Right lobe of liver (tissue), 6 donors: ENCODE results near the gene CTPS1. TPM values are rescaled to one million over a fixed set of nuclear protein-coding genes. Genes with fewer than 3 reads are reported as not detected.

Source experiments
- ATAC-seq, 4 donors: fragments of 200-7000 bp; cut with Tn5 transposase; one replicate each; pipeline ENCODE4 v1.9.1; 2020; ENCODE audit warnings: mild to moderate bottlenecking in 4 of 4, moderate library complexity in 4 of 4
- DNase-seq, 3 donors: peaks; one replicate each; pipeline ENCODE4 v3.0.0-alpha.2; 2020
- H3K27ac ChIP-seq, 3 donors: fragments of 200-600 bp; one replicate each; pipeline ENCODE4 v1.8.0; 2022
- H3K27me3 ChIP-seq, 2 donors: fragments of 200-600 bp; one replicate each; pipeline ENCODE4 v1.8.0; 2022
- H3K36me3 ChIP-seq, 4 donors: fragments of 200-600 bp; sonication (generic) in 1 of 4; one replicate each; pipeline versions ENCODE4 v1.5.1 to v1.8.0; 2017 to 2022; ENCODE audit warnings: control low read depth in 1 of 4
- H3K4me1 ChIP-seq, 4 donors: fragments of 200-600 bp; sonication (generic) in 1 of 4; one replicate each; pipeline versions ENCODE4 v1.5.1 to v1.8.0; 2017 to 2022; ENCODE audit warnings: control low read depth in 1 of 4
- H3K4me3 ChIP-seq, 3 donors: fragments of 200-600 bp; one replicate each; pipeline ENCODE4 v1.8.0; 2022
- H3K9me3 ChIP-seq, 4 donors: fragments of 200-600 bp; sonication (generic) in 1 of 4; one replicate each; pipeline versions ENCODE4 v1.5.1 to v1.8.0; 2017 to 2022; ENCODE audit warnings: control low read depth in 1 of 4
- CTCF ChIP-seq, 4 donors: fragments of 200-600 bp in 3 of 4; fragments of 450-650 bp in 1 of 4; IDR thresholded peaks; one replicate each; pipeline versions ENCODE4 v1.5.1 to v1.8.0; 2016 to 2022; ENCODE audit warnings: antibody characterized with exemption in 4 of 4, mild to moderate bottlenecking in 2 of 4
- POLR2A ChIP-seq: fragments of 450-650 bp; IDR thresholded peaks from one replicate; pipeline ENCODE4 v1.6.1; 2017; ENCODE audit warnings: antibody characterized with exemption, mild to moderate bottlenecking
- WGBS: methylation state at CpG from one replicate; pipeline ENCODE4 v1.1.6; 2018; ENCODE audit warnings: low coverage, low lambda C conversion rate; ENCODE audit not compliant: insufficient coverage; ENCODE audit errors: missing lambda C conversion rate; 5-methylcytosine and 5-hydroxymethylcytosine counted together
- intact Hi-C, 2 donors: fragments of 100-400 bp; cut with DNase I; formaldehyde crosslinking; loops; one replicate each; pipeline versions ENCODE4 v1.11.2 to v1.14.1; 2022
- total RNA-seq, 6 experiments: library from RNA; depleted of rRNA in 2 of 6; stranded (reverse); fragments of >200 nt in 2 of 6; fragmentation: NEBNext Ultra II Directional in 3 of 6; extraction: Animal tissue kit (Norgen Biotek cat#: 25700) in 3 of 6; gene quantifications; one replicate each; pipeline versions ENCODE4 v1.1.0 to v1.2.4, GENCODE V29; 2016 to 2023
- donor health status: DM: no; HTN: yes; CAD: no.
- donor health status: DM: no; HTN: no; CAD: no.
- donor health status: DM: no; HTN: no; CAD: no.
- donor health status: DM: no; HTN: yes; CAD: no.
- donor health status: DM: no; HTN: yes; CAD: no.

Gene CTPS1
- total RNA-seq, 6 experiments from 2014 or later: 13.1 to 48.0 (median 42.2) TPM

GRCh38 chr1:41028034-41028642 lies 48.6 kb downstream of the CTPS1 start:
- WGBS: 100% methylated on average over 2 of the region's 10 CpGs
- H3K4me1 ChIP-seq: peaks cover 0 to 14% (median 5%) of the 10 kb centered on the region in 4 donors
- H3K9me3 ChIP-seq: no peaks in the 10 kb centered on the region
- TF ChIP-seq CTCF (IDR thresholded peaks at IDR 0.05) (no peak), POLR2A (no peak)
- intact Hi-C loops: loop anchor here in 1 of 2 donors (10.0 kb wide), 1 partner anchor 207 kb away; no protein-coding TSS in a partner anchor
- no peak overlapping the region for H3K27ac ChIP-seq
- no peak for DNase-seq
- H3K27me3 ChIP-seq: no peaks in the 10 kb centered on the region
- H3K4me3 ChIP-seq: no peak overlapping the region
- peaks cover 0 to 10% (median 4%) of the 10 kb centered on the region in 4 donors for H3K36me3 ChIP-seq
- no peak for ATAC-seq

- WGBS: 62% methylated on average over 7 of the region's 8 CpGs
- ATAC-seq: peak; percentile 44 to 71 (median 63)
- TF ChIP-seq POLR2A (no peak), CTCF (IDR thresholded peaks at IDR 0.05) (no peak)
- H3K27me3 ChIP-seq: no peaks in the 10 kb centered on the region
- DNase-seq: no peak
- H3K36me3 ChIP-seq: peaks cover 0 to 21% (median 6%) of the 10 kb centered on the region in 4 donors
- H3K4me1 ChIP-seq: peaks cover 0 to 14% (median 5%) of the 10 kb centered on the region in 4 donors
- intact Hi-C loops: no loop called here
- no peaks in the 10 kb centered on the region for H3K9me3 ChIP-seq
- peak overlapping the region in 1 of 3 donors; percentile 14 for H3K27ac ChIP-seq
- no peak overlapping the region for H3K4me3 ChIP-seq
These were observed 51.5 kb downstream of the CTPS1 start for GRCh38 chr1:41030872-41031616.

- DNase-seq (no peak), ATAC-seq (no peak)
- Histone ChIP-seq H3K4me1 (peaks cover 0 to 14% (median 7%) of the 10 kb centered on the region in 4 donors), H3K4me3 (no peak overlapping the region), H3K27ac (no peak overlapping the region), H3K9me3 (no peaks in the 10 kb centered on the region), H3K27me3 (no peaks in the 10 kb centered on the region), H3K36me3 (peaks cover 0 to 21% (median 6%) of the 10 kb centered on the region in 4 donors)
- WGBS: 100% methylated on average over 2 of the region's 2 CpGs
- TF ChIP-seq POLR2A (no peak), CTCF (IDR thresholded peaks at IDR 0.05) (no peak)
- intact Hi-C loops: no loop called here
These were observed 52.7 kb downstream of the CTPS1 start for GRCh38 chr1:41032147-41032546.

GRCh38 chr1:41033272-41033671 lies 53.8 kb downstream of the CTPS1 start:
- no peak for ATAC-seq
- DNase-seq: no peak
- TF ChIP-seq POLR2A: no peak
- H3K4me1 ChIP-seq: peaks cover 0 to 16% (median 7%) of the 10 kb centered on the region in 4 donors
- no peak overlapping the region for H3K27ac ChIP-seq
- 88% methylated on average over 2 of the region's 3 CpGs for WGBS
- peaks cover 0 to 27% (median 3%) of the 10 kb centered on the region in 4 donors for H3K36me3 ChIP-seq
- H3K27me3 ChIP-seq: no peaks in the 10 kb centered on the region
- no peak overlapping the region for H3K4me3 ChIP-seq
- intact Hi-C loops: no loop called here
- H3K9me3 ChIP-seq: no peaks in the 10 kb centered on the region
